Neural cell (in vitro differentiated cells): ENCODE measurements around the gene ZBTB21. TPM values are rescaled to one million over a fixed set of nuclear protein-coding genes. Genes with fewer than 3 reads are reported as not detected.
A peak's percentile ranks its signal among the peaks of the same experiment; 100 is the strongest.

Experiments used
- H2AFZ ChIP-seq: fragments of 200-600, 300-800 bp; sonication (generic), shearing (Covaris generic); 2 replicates; pipeline ENCODE4 v1.6.0; 2014; ENCODE audit warnings: low read depth, mild to moderate bottlenecking, antibody characterized with exemption, low read length, moderate library complexity
- H3F3A ChIP-seq: fragments of 200-600 bp; shearing (Covaris generic); 2 replicates; pipeline ENCODE4 v1.6.1; 2016; ENCODE audit warnings: mild to moderate bottlenecking, moderate library complexity, mixed read lengths, antibody characterized with exemption, low read length; ENCODE audit not compliant: insufficient read depth, poor library complexity, severe bottlenecking
- H3K27ac ChIP-seq: fragments of 200-600, 300-800 bp; sonication (generic), shearing (Covaris generic); 2 replicates; pipeline ENCODE4 v1.5.1; 2014; ENCODE audit warnings: mild to moderate bottlenecking, low read length, moderate library complexity
- H3K27me3 ChIP-seq: fragments of 300-800, 200-600 bp; sonication (generic), shearing (Covaris generic); 2 replicates; pipeline ENCODE4 v1.6.0; 2014; ENCODE audit warnings: mild to moderate bottlenecking, low read depth, low read length, moderate library complexity; ENCODE audit not compliant: insufficient read depth
- H3K36me3 ChIP-seq: fragments of 300-800, 200-600 bp; sonication (generic), shearing (Covaris generic); 2 replicates; pipeline ENCODE4 v1.5.1; 2014; ENCODE audit warnings: mild to moderate bottlenecking, antibody characterized with exemption, low read length, moderate library complexity; ENCODE audit not compliant: insufficient read depth
- H3K4me2 ChIP-seq: fragments of 300-800, 200-600 bp; sonication (generic), shearing (Covaris generic); 2 replicates; pipeline ENCODE4 v1.6.0; 2014; ENCODE audit warnings: mild to moderate bottlenecking, low read length
- H3K4me3 ChIP-seq: fragments of 300-800, 200-600 bp; sonication (generic), shearing (Covaris generic); 2 replicates; pipeline ENCODE4 v1.5.1; 2014; ENCODE audit warnings: mild to moderate bottlenecking, low read length, moderate library complexity
- H3K79me2 ChIP-seq: fragments of 200-600 bp; shearing (Covaris generic); replicated peaks from 2 replicates; pipeline ENCODE4 v1.6.0; 2014; ENCODE audit warnings: mild to moderate bottlenecking, low read length, moderate library complexity; ENCODE audit not compliant: insufficient read depth
- H3K9ac ChIP-seq: fragments of 300-800, 200-600 bp; sonication (generic), shearing (Covaris generic); 2 replicates; pipeline ENCODE4 v1.6.1; 2016; ENCODE audit warnings: mild to moderate bottlenecking, low read length, mixed read lengths
- H3K9me2 ChIP-seq: fragments of 200-600 bp; shearing (Covaris generic); 2 replicates; pipeline ENCODE4 v1.6.1; 2016; ENCODE audit warnings: mild to moderate bottlenecking, low read length, mixed read lengths; ENCODE audit not compliant: insufficient read depth
- H3K9me3 ChIP-seq: fragments of 200-600, 300-800 bp; sonication (generic), shearing (Covaris generic); 2 replicates; pipeline ENCODE4 v1.6.1; 2016; ENCODE audit warnings: mild to moderate bottlenecking, mixed run types, low read length, moderate library complexity, mixed read lengths
- H4K20me1 ChIP-seq: fragments of 200-600 bp; shearing (Covaris generic); 2 replicates; pipeline ENCODE4 v1.6.1; 2016; ENCODE audit warnings: mild to moderate bottlenecking, mixed run types; ENCODE audit not compliant: insufficient read depth
- EP300 ChIP-seq: fragments of 450-650 bp; conservative IDR thresholded peaks from 2 replicates; pipeline ENCODE4 v1.6.1; 2014; ENCODE audit warnings: antibody characterized with exemption, mild to moderate bottlenecking, moderate library complexity; ENCODE audit not compliant: poor library complexity, severe bottlenecking
- EZH2 ChIP-seq: fragments of 200-600, 300-800 bp; shearing (Covaris generic), sonication (generic); IDR thresholded peaks from 2 replicates; pipeline ENCODE4 v1.6.1; 2014; ENCODE audit warnings: antibody characterized with exemption, low read length, borderline replicate concordance, mild to moderate bottlenecking; ENCODE audit not compliant: insufficient read depth, poor library complexity, severe bottlenecking
- MXI1 ChIP-seq: fragments of 450-650 bp; conservative IDR thresholded peaks from 2 replicates; pipeline ENCODE4 v1.6.1; 2014; ENCODE audit warnings: antibody characterized with exemption, mild to moderate bottlenecking; ENCODE audit not compliant: poor library complexity, severe bottlenecking
- POLR2AphosphoS5 ChIP-seq: IDR thresholded peaks from 2 replicates; pipeline ENCODE4 v1.6.1; 2012
- RAD21 ChIP-seq: fragments of 450-650 bp; conservative IDR thresholded peaks from 2 replicates; pipeline ENCODE4 v1.6.1; 2014; ENCODE audit warnings: antibody characterized with exemption, mild to moderate bottlenecking, moderate library complexity
- SMC3 ChIP-seq: fragments of 450-650 bp; conservative IDR thresholded peaks from 2 replicates; pipeline ENCODE4 v1.6.1; 2014; ENCODE audit warnings: antibody characterized with exemption, mild to moderate bottlenecking, moderate library complexity; ENCODE audit not compliant: poor library complexity
- TAF1 ChIP-seq: IDR thresholded peaks from 2 replicates; pipeline ENCODE4 v1.6.1; 2012; ENCODE audit warnings: low read depth
- polyA plus RNA-seq: library from polyadenylated mRNA; depleted of rRNA; stranded (reverse); fragments of >200 nt; gene quantifications from 2 replicates; pipeline ENCODE4 v1.2.3, GENCODE V29; 2014
- TF ChIP-seq, protein P1 (sequence below): fragments of 450-650 bp; IDR thresholded peaks from 2 replicates; pipeline ENCODE4 v1.5.1; 2014; ENCODE audit warnings: antibody characterized with exemption, mild to moderate bottlenecking, moderate library complexity; ENCODE audit not compliant: poor library complexity, severe bottlenecking
- TF ChIP-seq, protein P2 (sequence below): IDR thresholded peaks from 2 replicates; pipeline ENCODE4 v1.6.1; 2012; ENCODE audit warnings: borderline replicate concordance

The ZBTB21 gene
- polyA plus RNA-seq, 1 donor from 2014 or later = 8.0 TPM

DNA sequence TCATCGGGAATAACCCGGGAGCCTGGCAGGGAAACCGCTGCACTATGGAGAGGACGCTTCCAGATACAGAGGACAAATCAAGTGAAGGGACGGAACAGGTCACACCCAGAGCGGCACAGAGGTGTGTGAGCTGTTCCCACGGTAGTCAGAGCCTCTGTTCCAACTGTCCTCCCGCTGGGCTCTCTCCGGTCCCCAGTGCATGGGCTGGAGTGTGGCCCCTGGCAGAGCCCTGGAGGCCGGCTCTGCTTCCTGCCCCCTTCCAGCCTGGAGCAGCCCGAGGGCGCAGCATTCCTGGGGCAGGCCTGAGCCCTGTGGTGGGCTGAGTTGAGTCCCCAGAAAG lies 11.9 kb upstream of the ZBTB21 start:
- Histone ChIP-seq H4K20me1 (no peaks in the 10 kb centered on the region), H3K4me2 (peak overlapping the region; percentile 28), H3K79me2 (no peaks in the 10 kb centered on the region), H3K36me3 (no peaks in the 10 kb centered on the region), H3K27ac (peak overlapping the region; percentile 81), H3K4me3 (peak overlapping the region; percentile 53), H3K9me3 (no peaks in the 10 kb centered on the region), H3K9ac (peak overlapping the region; percentile 69), H3K9me2 (no peaks in the 10 kb centered on the region), H2AFZ (peak overlapping the region; percentile 18), H3K27me3 (no peaks in the 10 kb centered on the region), H3F3A (no peaks in the 10 kb centered on the region)
- TF ChIP-seq EZH2 = no peak
- TF ChIP-seq POLR2AphosphoS5 = peak; percentile 13
- TF ChIP-seq EP300 = no peak
- TF ChIP-seq RAD21 = peak; percentile 7

DNA sequence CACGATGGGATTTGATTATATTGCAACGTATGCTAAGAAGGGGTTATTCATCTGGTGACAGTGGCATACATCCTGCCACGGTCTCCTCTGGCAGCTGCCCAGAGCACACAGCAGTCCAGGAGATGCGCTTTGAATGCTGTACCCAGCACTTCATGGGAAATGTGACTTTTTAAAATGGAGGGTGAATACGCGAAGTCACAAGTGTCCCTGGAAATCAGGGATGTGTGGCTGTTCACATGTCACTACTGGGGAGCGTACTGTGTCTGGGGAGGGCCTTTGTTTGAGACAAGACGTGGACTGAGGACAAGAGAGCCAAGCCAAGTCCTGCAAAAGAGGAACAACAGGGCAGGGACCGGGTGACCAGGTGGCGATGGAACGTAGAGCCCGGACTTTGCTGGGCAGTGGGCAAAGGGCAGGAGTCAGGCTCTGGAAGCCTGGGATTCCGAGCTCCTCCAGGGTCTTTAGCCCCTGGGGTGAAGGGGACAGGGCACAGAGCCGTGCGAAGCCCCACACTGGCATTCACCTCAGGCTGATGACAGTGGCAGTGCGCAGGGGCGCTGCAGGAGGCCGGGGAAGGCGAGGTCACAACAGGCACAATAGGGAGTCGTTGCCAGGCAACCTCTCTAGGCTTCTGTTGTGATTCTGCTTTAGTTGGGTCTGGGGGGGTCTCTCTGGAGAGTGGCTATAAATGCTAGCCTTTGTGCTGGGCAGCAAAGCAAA lies 11.4 kb upstream of the ZBTB21 start:
- peak overlapping the region; percentile 81 for H3K27ac ChIP-seq
- no peak for TF ChIP-seq RAD21
- TF ChIP-seq, protein P1, sequence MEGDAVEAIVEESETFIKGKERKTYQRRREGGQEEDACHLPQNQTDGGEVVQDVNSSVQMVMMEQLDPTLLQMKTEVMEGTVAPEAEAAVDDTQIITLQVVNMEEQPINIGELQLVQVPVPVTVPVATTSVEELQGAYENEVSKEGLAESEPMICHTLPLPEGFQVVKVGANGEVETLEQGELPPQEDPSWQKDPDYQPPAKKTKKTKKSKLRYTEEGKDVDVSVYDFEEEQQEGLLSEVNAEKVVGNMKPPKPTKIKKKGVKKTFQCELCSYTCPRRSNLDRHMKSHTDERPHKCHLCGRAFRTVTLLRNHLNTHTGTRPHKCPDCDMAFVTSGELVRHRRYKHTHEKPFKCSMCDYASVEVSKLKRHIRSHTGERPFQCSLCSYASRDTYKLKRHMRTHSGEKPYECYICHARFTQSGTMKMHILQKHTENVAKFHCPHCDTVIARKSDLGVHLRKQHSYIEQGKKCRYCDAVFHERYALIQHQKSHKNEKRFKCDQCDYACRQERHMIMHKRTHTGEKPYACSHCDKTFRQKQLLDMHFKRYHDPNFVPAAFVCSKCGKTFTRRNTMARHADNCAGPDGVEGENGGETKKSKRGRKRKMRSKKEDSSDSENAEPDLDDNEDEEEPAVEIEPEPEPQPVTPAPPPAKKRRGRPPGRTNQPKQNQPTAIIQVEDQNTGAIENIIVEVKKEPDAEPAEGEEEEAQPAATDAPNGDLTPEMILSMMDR = no peak
- no peak for TF ChIP-seq TAF1
- TF ChIP-seq, protein P2, sequence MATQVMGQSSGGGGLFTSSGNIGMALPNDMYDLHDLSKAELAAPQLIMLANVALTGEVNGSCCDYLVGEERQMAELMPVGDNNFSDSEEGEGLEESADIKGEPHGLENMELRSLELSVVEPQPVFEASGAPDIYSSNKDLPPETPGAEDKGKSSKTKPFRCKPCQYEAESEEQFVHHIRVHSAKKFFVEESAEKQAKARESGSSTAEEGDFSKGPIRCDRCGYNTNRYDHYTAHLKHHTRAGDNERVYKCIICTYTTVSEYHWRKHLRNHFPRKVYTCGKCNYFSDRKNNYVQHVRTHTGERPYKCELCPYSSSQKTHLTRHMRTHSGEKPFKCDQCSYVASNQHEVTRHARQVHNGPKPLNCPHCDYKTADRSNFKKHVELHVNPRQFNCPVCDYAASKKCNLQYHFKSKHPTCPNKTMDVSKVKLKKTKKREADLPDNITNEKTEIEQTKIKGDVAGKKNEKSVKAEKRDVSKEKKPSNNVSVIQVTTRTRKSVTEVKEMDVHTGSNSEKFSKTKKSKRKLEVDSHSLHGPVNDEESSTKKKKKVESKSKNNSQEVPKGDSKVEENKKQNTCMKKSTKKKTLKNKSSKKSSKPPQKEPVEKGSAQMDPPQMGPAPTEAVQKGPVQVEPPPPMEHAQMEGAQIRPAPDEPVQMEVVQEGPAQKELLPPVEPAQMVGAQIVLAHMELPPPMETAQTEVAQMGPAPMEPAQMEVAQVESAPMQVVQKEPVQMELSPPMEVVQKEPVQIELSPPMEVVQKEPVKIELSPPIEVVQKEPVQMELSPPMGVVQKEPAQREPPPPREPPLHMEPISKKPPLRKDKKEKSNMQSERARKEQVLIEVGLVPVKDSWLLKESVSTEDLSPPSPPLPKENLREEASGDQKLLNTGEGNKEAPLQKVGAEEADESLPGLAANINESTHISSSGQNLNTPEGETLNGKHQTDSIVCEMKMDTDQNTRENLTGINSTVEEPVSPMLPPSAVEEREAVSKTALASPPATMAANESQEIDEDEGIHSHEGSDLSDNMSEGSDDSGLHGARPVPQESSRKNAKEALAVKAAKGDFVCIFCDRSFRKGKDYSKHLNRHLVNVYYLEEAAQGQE = peak; percentile 85
- peak; percentile 67 for TF ChIP-seq POLR2AphosphoS5
- peak; percentile 74 for TF ChIP-seq EP300
- TF ChIP-seq MXI1 = no peak
- TF ChIP-seq SMC3 = peak; percentile 47
- no peak for TF ChIP-seq EZH2
- peak overlapping the region; percentile 53 for H3K4me3 ChIP-seq
- no peaks in the 10 kb centered on the region for H4K20me1 ChIP-seq
- H2AFZ ChIP-seq = peak overlapping the region; percentile 18
- H3K9me2 ChIP-seq = no peaks in the 10 kb centered on the region
- H3K4me2 ChIP-seq = peak overlapping the region; percentile 28
- H3K27me3 ChIP-seq = no peaks in the 10 kb centered on the region
- peak overlapping the region; percentile 69 for H3K9ac ChIP-seq
- H3K36me3 ChIP-seq = no peaks in the 10 kb centered on the region
- no peaks in the 10 kb centered on the region for H3K79me2 ChIP-seq
- H3F3A ChIP-seq = no peaks in the 10 kb centered on the region
- no peaks in the 10 kb centered on the region for H3K9me3 ChIP-seq
